HEK293 (cell line): ENCODE data around the gene MED29.

ENCODE experiments used
- CTCF ChIP-seq: fragments of 450-650 bp; formaldehyde crosslinking; IDR thresholded peaks from 2 replicates; pipeline ENCODE4 v1.5.1; 2016; ENCODE audit warnings: missing biosample characterization, missing genetic modification characterization
- REPIN1 ChIP-seq: fragments of 450-650 bp; formaldehyde crosslinking; IDR thresholded peaks from 2 replicates; pipeline ENCODE4 v1.5.1; 2017; ENCODE audit warnings: missing biosample characterization, missing genetic modification characterization, low read depth
- REST ChIP-seq: fragments of 450-650 bp; formaldehyde crosslinking; IDR thresholded peaks from 2 replicates; pipeline ENCODE4 v1.5.1; 2016; ENCODE audit warnings: missing biosample characterization, missing genetic modification characterization
- ZBTB26 ChIP-seq: fragments of 450-650 bp; formaldehyde crosslinking; optimal IDR thresholded peaks from 2 replicates; pipeline ENCODE3; 2016; ENCODE audit warnings: missing biosample characterization, mild to moderate bottlenecking, missing genetic modification characterization
- ZNF146 ChIP-seq: fragments of 450-650 bp; formaldehyde crosslinking; IDR thresholded peaks from 2 replicates; pipeline ENCODE4 v1.5.1; 2016; ENCODE audit warnings: missing biosample characterization, missing genetic modification characterization
- ZNF175 ChIP-seq: fragments of 450-650 bp; formaldehyde crosslinking; IDR thresholded peaks from 2 replicates; pipeline ENCODE4 v1.5.1; 2016; ENCODE audit warnings: missing biosample characterization, missing genetic modification characterization
- ZNF366 ChIP-seq: fragments of 450-650 bp; formaldehyde crosslinking; conservative IDR thresholded peaks from 2 replicates; pipeline ENCODE4 v1.5.1; 2016; ENCODE audit warnings: missing biosample characterization, missing genetic modification characterization

- TF ChIP-seq ZNF366 (no peak), CTCF (tag by site-specific recombination) (no peak), ZNF146 (no peak), REST (no peak), ZBTB26 (tag by site-specific recombination) (no peak), REPIN1 (no peak), ZNF175 (tag by site-specific recombination) (no peak)
These were observed 16.2 kb downstream of the MED29 start for GRCh38 chr19:39407410-39407659.
